ENCODE data around the gene SWSAP1. TPM values are rescaled to one million over a fixed set of nuclear protein-coding genes. Genes with fewer than 3 reads are reported as not detected.

The SWSAP1 gene
- total RNA-seq, 1 experiment from 2014 or later = 3.9 TPM

DNA sequence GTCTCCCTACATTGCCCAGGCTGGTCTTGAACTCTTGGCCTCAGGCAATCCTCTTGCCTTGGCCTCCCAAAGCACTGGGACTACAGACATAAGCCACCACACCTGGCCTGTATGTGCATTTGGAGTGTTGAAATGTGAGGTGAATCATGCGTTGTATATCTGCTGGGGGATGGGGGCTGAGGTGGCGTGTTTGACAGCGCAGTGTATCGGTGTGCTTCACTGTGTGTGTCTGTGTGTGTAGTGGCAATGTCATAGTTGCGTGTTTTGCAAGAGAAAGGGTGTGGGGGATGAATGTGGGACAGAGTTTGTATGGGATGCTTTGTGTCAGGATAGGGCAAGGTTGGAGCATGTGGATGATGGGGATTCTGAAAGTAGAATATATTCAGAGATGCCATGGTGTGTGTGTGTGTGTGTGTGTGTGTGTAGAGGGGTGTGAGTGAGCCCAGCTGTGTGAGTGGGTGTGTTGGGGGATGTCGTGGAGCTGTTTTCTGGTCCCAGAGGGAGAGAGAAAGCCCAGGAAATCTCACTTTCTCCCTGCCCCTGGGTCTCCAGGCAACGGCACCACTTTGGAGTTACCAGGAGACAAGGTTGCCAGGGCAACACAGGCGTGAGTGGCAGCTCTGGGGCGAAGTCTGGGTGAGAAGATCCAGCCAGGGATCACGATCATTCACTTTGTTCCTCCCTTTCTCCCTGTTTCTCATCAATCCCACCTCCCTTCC lies 1.1 kb upstream of the SWSAP1 start:
- intact Hi-C loops (cut with micrococcal nuclease; ENCODE audit: unreplicated experiment) = no loop called here
- Mint-ChIP-seq H3K36me3 (ENCODE audit: insufficient read depth, unreplicated experiment) (peaks cover 14% of the 10 kb centered on the region), H3K9me3 (ENCODE audit: unreplicated experiment) (no peaks in the 10 kb centered on the region), H3K27me3 (ENCODE audit: insufficient read depth, unreplicated experiment) (no peaks in the 10 kb centered on the region), H3K4me1 (ENCODE audit: low read depth, unreplicated experiment) (no peaks in the 10 kb centered on the region), H3K27ac (ENCODE audit: unreplicated experiment) (peak overlapping the region; percentile 8), H3K4me3 (ENCODE audit: unreplicated experiment) (peak overlapping the region; percentile 41)
- Histone ChIP-seq H3K4me3 (ENCODE audit: low read depth, low read length) (no peak overlapping the region), H3K27me3 (replicated peaks; ENCODE audit: control insufficient read depth, insufficient read depth, low read length) (no peaks in the 10 kb centered on the region), H3K4me1 (peaks cover 10% of the 10 kb centered on the region; the same call in 1 of the 2 replicates), H3K36me3 (ENCODE audit: control insufficient read depth, insufficient read depth, low read length) (no peaks in the 10 kb centered on the region), H3K9me3 (no peaks in the 10 kb centered on the region)
- TF ChIP-seq CTCF (IDR thresholded peaks at IDR 0.05; ENCODE audit: insufficient read depth in 1 of 2, low read depth in 1 of 2, low read length in 1 of 2, severe bottlenecking in 1 of 2, unreplicated experiment in 1 of 2) = no peak
- ChIA-PET POLR2A (no interaction called here), CTCF (interaction anchor here (1.6 to 2.1 kb wide), 2 partner anchors 10 to 79 kb away, joined by 4 to 26 read pairs; partner anchors contain the start of gene EPOR)
- DNase-seq = no peak
- no TSS peak for BruUV-seq (replicated peaks)

DNA sequence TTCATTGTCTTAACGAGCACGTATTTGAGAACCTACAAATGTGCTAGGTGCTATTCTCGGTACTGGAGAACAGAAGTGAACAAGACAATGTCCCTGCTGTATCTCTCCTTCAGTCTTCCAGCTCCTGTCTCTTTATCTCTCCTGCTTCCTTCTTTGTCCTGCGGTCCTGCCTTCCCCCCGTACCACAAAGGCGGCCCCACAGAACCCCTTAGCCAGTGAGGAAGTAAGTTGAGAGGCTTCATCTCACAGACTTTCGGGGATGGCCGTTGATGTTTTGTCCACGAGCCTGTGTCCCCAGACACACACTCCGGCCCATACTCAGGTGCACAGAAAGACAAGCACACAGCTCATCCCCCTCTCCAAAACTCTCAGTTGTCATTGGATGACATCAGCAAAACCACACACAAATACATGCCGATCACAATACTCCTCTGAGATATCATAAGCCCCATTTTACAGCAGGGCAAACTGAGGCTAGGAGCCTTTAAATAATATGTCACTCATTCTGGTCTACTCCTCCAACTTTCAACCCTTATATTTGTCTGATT lies 507 bp upstream of the SWSAP1 start:
- Histone ChIP-seq H3K9me3 (no peaks in the 10 kb centered on the region), H3K36me3 (ENCODE audit: control insufficient read depth, insufficient read depth, low read length) (no peaks in the 10 kb centered on the region), H3K27me3 (replicated peaks; ENCODE audit: control insufficient read depth, insufficient read depth, low read length) (no peaks in the 10 kb centered on the region), H3K4me3 (ENCODE audit: low read depth, low read length) (peak overlapping the region; percentile 85), H3K4me1 (peaks cover 10% of the 10 kb centered on the region; the same call in 1 of the 2 replicates)
- intact Hi-C loops (cut with micrococcal nuclease; ENCODE audit: unreplicated experiment) = loop anchor here (2.0 kb wide), 2 partner anchors 27 to 81 kb away; partner anchors contain the start of genes CCDC159 and TMEM205
- no peaks in the 10 kb centered on the region for H3K4me1 Mint-ChIP-seq (ENCODE audit: low read depth, unreplicated experiment)
- CTCF ChIA-PET = interaction anchor here (0.7 to 2.1 kb wide), 11 partner anchors 10 to 463 kb away, joined by 3 to 30 read pairs (median 8); partner anchors contain the start of genes EPOR, ODAD3 and PRKCSH
- H3K27me3 Mint-ChIP-seq (ENCODE audit: insufficient read depth, unreplicated experiment) = no peaks in the 10 kb centered on the region
- H3K9me3 Mint-ChIP-seq (ENCODE audit: unreplicated experiment) = no peaks in the 10 kb centered on the region
- H3K36me3 Mint-ChIP-seq (ENCODE audit: insufficient read depth, unreplicated experiment) = peaks cover 14% of the 10 kb centered on the region
- TF ChIP-seq CTCF (IDR thresholded peaks at IDR 0.05; ENCODE audit: insufficient read depth in 1 of 2, low read depth in 1 of 2, low read length in 1 of 2, severe bottlenecking in 1 of 2, unreplicated experiment in 1 of 2) = no peak
- DNase-seq = no peak
- H3K4me3 Mint-ChIP-seq (ENCODE audit: unreplicated experiment) = no peak overlapping the region
- peak overlapping the region; percentile 8 for H3K27ac Mint-ChIP-seq (ENCODE audit: unreplicated experiment)
- POLR2A ChIA-PET = interaction anchor here (0.7 to 1.7 kb wide), 10 partner anchors 10 to 1776 kb away, joined by 3 to 19 read pairs (median 10); partner anchors contain the start of genes CCDC159, ECSIT, EPOR and IER2
- no TSS peak for BruUV-seq (replicated peaks)

DNA sequence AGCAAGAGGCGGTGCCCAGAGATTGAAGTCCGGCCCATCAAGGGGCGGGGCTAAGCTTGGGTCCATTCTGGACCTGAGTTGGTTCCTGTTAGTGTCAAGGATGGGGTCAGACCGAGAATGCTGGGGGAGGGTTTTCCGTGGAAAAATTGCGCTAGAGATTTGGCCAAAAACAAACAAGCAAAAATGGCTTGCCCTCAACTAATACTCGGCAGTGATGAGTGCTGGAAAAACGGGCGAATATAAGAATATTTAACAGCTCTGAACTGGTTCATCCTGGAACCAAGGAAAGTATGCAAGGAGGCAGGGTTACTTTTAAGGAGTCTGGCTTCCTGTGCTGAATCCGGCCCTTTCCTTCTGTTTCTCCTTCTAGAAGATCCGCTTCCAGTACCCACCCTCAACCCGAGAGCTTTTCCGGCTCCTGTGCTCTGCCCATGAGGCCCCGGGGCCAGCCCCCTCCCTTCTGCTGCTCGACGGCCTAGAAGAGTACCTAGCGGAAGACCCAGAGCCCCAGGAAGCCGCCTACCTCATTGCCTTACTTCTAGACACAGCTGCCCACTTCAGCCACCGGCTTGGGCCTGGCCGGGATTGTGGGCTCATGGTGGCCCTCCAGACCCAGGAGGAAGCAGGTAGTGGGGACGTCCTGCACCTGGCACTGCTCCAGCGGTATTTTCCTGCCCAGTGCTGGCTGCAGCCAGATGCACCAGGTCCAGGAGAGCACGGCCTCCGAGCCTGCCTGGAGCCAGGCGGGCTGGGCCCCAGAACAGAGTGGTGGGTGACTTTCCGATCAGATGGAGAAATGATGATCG lies 880 bp downstream of the SWSAP1 start:
- Histone ChIP-seq H3K36me3 (ENCODE audit: control insufficient read depth, insufficient read depth, low read length) (no peaks in the 10 kb centered on the region), H3K9me3 (no peaks in the 10 kb centered on the region), H3K4me3 (ENCODE audit: low read depth, low read length) (peak overlapping the region; percentile 35), H3K27me3 (replicated peaks; ENCODE audit: control insufficient read depth, insufficient read depth, low read length) (no peaks in the 10 kb centered on the region), H3K4me1 (peaks cover 10% of the 10 kb centered on the region; the same call in 1 of the 2 replicates)
- Mint-ChIP-seq H3K27me3 (ENCODE audit: insufficient read depth, unreplicated experiment) (no peaks in the 10 kb centered on the region), H3K27ac (ENCODE audit: unreplicated experiment) (no peak overlapping the region), H3K4me1 (ENCODE audit: low read depth, unreplicated experiment) (no peaks in the 10 kb centered on the region), H3K9me3 (ENCODE audit: unreplicated experiment) (no peaks in the 10 kb centered on the region), H3K36me3 (ENCODE audit: insufficient read depth, unreplicated experiment) (peaks cover 6% of the 10 kb centered on the region), H3K4me3 (ENCODE audit: unreplicated experiment) (no peak overlapping the region)
- POLR2A ChIA-PET = interaction anchor here (0.5 to 1.7 kb wide), 17 partner anchors 8 to 222 kb away, joined by 3 to 19 read pairs (median 5); partner anchors contain the start of genes CCDC159, ECSIT, EPOR and ODAD3
- BruUV-seq (replicated peaks) = TSS peak; percentile 82
- CTCF ChIA-PET = interaction anchor here (0.7 to 2.1 kb wide), 13 partner anchors 8 to 161 kb away, joined by 3 to 30 read pairs (median 4); partner anchors contain the start of genes EPOR, ODAD3, PRKCSH and RAB3D
- intact Hi-C loops (cut with micrococcal nuclease; ENCODE audit: unreplicated experiment) = loop anchor here (2.0 kb wide), 2 partner anchors 29 to 83 kb away; partner anchors contain the start of genes CCDC159 and TMEM205
- no peak for DNase-seq
- TF ChIP-seq CTCF (IDR thresholded peaks at IDR 0.05; ENCODE audit: insufficient read depth in 1 of 2, low read depth in 1 of 2, low read length in 1 of 2, severe bottlenecking in 1 of 2, unreplicated experiment in 1 of 2) = no peak

All from Caco-2 (cell line).